Lower leg skin (tissue), 4 donors: ENCODE data around the gene ZNF414. TPM values are rescaled to one million over a fixed set of nuclear protein-coding genes. Genes with fewer than 3 reads are reported as not detected.

ENCODE experiments used
- DNase-seq, 2 donors: peaks; one replicate each; pipeline ENCODE4 v3.0.0-alpha.2; 2019; ENCODE audit warnings: low spot score in 2 of 2
- H3K4me3 ChIP-seq: fragments of 200-600 bp; sonication (generic); 2 replicates; pipeline ENCODE4 v1.5.1; 2017; ENCODE audit warnings: mild to moderate bottlenecking, low read depth; ENCODE audit not compliant: poor library complexity, severe bottlenecking
- POLR2A ChIP-seq, 2 donors: fragments of 450-650 bp; IDR thresholded peaks; one replicate each; pipeline ENCODE4 v1.6.1; 2016 to 2017; ENCODE audit warnings: antibody characterized with exemption in 2 of 2, mild to moderate bottlenecking in 1 of 2, moderate library complexity in 1 of 2
- WGBS, 2 donors: methylation state at CpG; one replicate each; pipeline ENCODE4 v1.1.5; 2018; 5-methylcytosine and 5-hydroxymethylcytosine counted together
- intact Hi-C: fragments of 100-400 bp; cut with DNase I; formaldehyde crosslinking; loops from one replicate; pipeline ENCODE4 v1.15.0; 2023; ENCODE audit warnings: low total_unique reads
- total RNA-seq, 4 donors: library from RNA; depleted of rRNA; stranded (reverse); fragments of >200 nt; gene quantifications; one replicate each; pipeline ENCODE4 v1.1.0, GENCODE V29; 2016
- TF ChIP-seq, protein P1 (sequence below), 3 donors: fragments of 450-650 bp; IDR thresholded peaks; one replicate each; pipeline ENCODE4 v1.5.1; 2016; ENCODE audit warnings: antibody characterized with exemption in 3 of 3, mild to moderate bottlenecking in 3 of 3, moderate library complexity in 2 of 3

The ZNF414 gene
- total RNA-seq, 4 donors from 2014 or later = 14.8 to 42.2 (median 18.8) TPM

- no peak for DNase-seq
- no peak overlapping the region for H3K4me3 ChIP-seq
- WGBS, 2 donors = 90 to 94% methylated on average over 14 to 15 of the region's 15 CpGs
- intact Hi-C loops = no loop called here
- no peak for TF ChIP-seq POLR2A (IDR thresholded peaks at IDR 0.05)
- TF ChIP-seq, protein P1, sequence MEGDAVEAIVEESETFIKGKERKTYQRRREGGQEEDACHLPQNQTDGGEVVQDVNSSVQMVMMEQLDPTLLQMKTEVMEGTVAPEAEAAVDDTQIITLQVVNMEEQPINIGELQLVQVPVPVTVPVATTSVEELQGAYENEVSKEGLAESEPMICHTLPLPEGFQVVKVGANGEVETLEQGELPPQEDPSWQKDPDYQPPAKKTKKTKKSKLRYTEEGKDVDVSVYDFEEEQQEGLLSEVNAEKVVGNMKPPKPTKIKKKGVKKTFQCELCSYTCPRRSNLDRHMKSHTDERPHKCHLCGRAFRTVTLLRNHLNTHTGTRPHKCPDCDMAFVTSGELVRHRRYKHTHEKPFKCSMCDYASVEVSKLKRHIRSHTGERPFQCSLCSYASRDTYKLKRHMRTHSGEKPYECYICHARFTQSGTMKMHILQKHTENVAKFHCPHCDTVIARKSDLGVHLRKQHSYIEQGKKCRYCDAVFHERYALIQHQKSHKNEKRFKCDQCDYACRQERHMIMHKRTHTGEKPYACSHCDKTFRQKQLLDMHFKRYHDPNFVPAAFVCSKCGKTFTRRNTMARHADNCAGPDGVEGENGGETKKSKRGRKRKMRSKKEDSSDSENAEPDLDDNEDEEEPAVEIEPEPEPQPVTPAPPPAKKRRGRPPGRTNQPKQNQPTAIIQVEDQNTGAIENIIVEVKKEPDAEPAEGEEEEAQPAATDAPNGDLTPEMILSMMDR (IDR thresholded peaks at IDR 0.05) = no peak
Measured at GRCh38 chr19:8550070-8550469, 36.1 kb upstream of the ZNF414 start.

- whole genome bisulfite sequencing, 2 donors = 92 to 94% methylated on average over 8 of the region's 8 CpGs
- no peak overlapping the region for H3K4me3 ChIP-seq
- TF ChIP-seq, protein P1 (IDR thresholded peaks at IDR 0.05) = no peak
- TF ChIP-seq POLR2A (IDR thresholded peaks at IDR 0.05) = no peak
- intact Hi-C loops = no loop called here
- DNase-seq = no peak
Measured at GRCh38 chr19:8545743-8546142, 31.8 kb upstream of the ZNF414 start.

DNA sequence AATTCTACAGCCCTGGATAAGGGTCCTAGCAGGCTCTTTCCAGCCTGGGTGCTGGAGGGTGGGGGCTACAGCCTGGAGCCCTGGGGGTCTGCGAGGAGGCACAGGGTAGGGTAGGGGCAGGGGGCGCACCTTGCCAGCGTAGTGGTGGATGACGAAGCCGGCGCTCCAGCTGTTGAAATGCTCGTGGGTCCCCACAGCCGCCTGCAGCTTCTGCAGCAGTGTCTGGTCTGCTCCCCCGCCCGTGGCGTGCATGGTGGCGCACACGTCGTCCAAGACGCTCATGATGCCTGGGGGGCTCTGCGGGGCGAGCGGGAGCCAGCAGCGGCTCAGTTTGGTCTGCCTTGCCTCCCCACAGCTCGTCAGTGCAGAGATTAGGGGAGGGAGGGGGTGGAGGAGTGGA, 30.2 kb upstream of the ZNF414 start:
- DNase-seq = no peak
- 88 to 91% methylated on average over 16 to 20 of the region's 20 CpGs for WGBS, 2 donors
- H3K4me3 ChIP-seq = no peak overlapping the region
- intact Hi-C loops = no loop called here
- TF ChIP-seq, protein P1 (IDR thresholded peaks at IDR 0.05) = no peak
- no peak for TF ChIP-seq POLR2A (IDR thresholded peaks at IDR 0.05)

- TF ChIP-seq POLR2A (IDR thresholded peaks at IDR 0.05) = no peak
- TF ChIP-seq, protein P1 (IDR thresholded peaks at IDR 0.05) = no peak
- WGBS, 2 donors = 93 to 95% methylated on average over 12 of the region's 12 CpGs
- intact Hi-C loops = no loop called here
- DNase-seq = no peak
- H3K4me3 ChIP-seq = no peak overlapping the region
Measured at GRCh38 chr19:8539621-8540149, 25.7 kb upstream of the ZNF414 start.

DNA sequence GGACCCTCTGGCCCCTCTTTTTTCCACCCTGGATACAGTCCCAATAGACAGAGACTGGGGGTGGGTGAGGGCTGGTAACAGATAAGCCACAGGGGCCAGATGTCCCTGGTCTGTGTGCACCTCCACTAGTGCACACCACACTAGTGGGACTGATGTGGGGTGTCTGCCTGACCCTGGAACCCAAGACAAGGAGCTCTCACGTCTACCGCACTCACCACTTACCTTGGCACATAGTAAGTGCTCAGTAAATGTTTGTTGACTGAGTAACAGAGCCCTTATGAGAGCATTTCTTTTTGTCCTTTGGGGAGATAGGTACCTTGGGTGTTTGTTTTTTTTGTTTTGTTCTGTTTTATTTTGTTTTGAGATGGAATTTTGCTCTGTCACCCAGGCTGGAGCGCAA, 23.1 kb upstream of the ZNF414 start:
- TF ChIP-seq POLR2A (IDR thresholded peaks at IDR 0.05) = no peak
- TF ChIP-seq, protein P1 (IDR thresholded peaks at IDR 0.05) = no peak
- intact Hi-C loops = no loop called here
- DNase-seq = no peak
- WGBS, 2 donors = 86 to 90% methylated on average over 3 of the region's 3 CpGs
- H3K4me3 ChIP-seq = no peak overlapping the region

DNA sequence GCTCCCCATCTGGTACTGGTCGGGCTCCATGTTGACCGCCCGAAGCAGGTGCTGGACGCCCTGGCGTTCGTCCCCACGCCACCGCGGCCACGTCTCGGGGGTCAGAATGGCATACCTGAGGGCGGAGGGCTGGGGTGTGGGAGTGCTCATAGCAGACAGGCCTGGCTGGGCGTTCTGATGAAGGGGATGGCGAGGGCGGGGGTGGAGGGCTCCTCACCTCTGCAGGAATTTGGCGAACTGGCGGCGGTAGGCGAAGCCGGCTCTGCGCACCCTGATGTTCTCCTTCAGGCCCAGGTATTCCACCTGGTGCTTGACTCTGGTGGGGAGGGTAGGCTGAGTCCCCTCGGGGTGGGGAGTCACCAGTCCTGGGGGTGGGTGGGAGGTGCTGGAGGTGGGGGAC, 22.3 kb upstream of the ZNF414 start:
- DNase-seq = no peak
- no peak for TF ChIP-seq POLR2A (IDR thresholded peaks at IDR 0.05)
- TF ChIP-seq, protein P1 (IDR thresholded peaks at IDR 0.05) = no peak
- WGBS, 2 donors = 75 to 77% methylated on average over 17 to 21 of the region's 22 CpGs
- H3K4me3 ChIP-seq = no peak overlapping the region
- intact Hi-C loops = no loop called here
